Stimulated activated CD8-positive, alpha-beta memory T cell treated with anti-CD3 and anti-CD28 coated beads, Interleukin-7, amount 100 ng/mL, for 1 hour (primary cell): ENCODE data around the gene OR5AK2.
"Not testable (repeated sequence)": the region's sequence is repeated elsewhere in the genome, so short reads cannot be mapped to it uniquely, and the experiment has no call there.

Experiments used
- DNase-seq, 2 donors: peaks; one replicate each; pipeline ENCODE4 v3.0.0-alpha.2; 2020; ENCODE audit warnings: low read depth in 2 of 2

The OR5AK2 gene

GRCh38 chr11:56988614-56989013 lies at the start of gene OR5AK2:
OR5AK2 (plus strand) TSS chr11:56988914; CDS start chr11:56988914, 0 bp downstream.
- DNase-seq = no peak

- DNase-seq = not testable (repeated sequence)
These were observed 43.2 kb upstream of the OR5AK2 start for GRCh38 chr11:56945526-56945925.

GRCh38 chr11:56948991-56949515 lies 39.7 kb upstream of the OR5AK2 start:
- DNase-seq = no peak

- DNase-seq = no peak
These were observed 38.2 kb upstream of the OR5AK2 start for GRCh38 chr11:56950510-56950909.

- DNase-seq = not testable (repeated sequence)
These were observed 34.8 kb upstream of the OR5AK2 start for GRCh38 chr11:56953907-56954306.

GRCh38 chr11:56961609-56962008 lies 27.1 kb upstream of the OR5AK2 start:
- DNase-seq = no peak

- no peak for DNase-seq
These were observed 21.0 kb upstream of the OR5AK2 start for GRCh38 chr11:56967726-56968125.

- no peak for DNase-seq
These were observed 20.2 kb upstream of the OR5AK2 start for GRCh38 chr11:56968524-56968923.

- no peak for DNase-seq
These were observed 11.4 kb upstream of the OR5AK2 start for GRCh38 chr11:56977314-56977713.

- DNase-seq = no peak
These were observed 2.0 kb downstream of the OR5AK2 start for GRCh38 chr11:56990702-56991101.

GRCh38 chr11:56994532-56994931 lies 5.8 kb downstream of the OR5AK2 start:
- DNase-seq = no peak

- no peak for DNase-seq
These were observed 13.1 kb downstream of the OR5AK2 start for GRCh38 chr11:57001674-57002401.

- DNase-seq = no peak
These were observed 19.7 kb downstream of the OR5AK2 start for GRCh38 chr11:57008373-57008772.

- no peak for DNase-seq
These were observed 27.0 kb downstream of the OR5AK2 start for GRCh38 chr11:57015679-57016078.

- no peak for DNase-seq
These were observed 42.8 kb downstream of the OR5AK2 start for GRCh38 chr11:57031556-57031955.
